B cell (primary cell): Measurements from ENCODE around the gene SLC25A21. TPM values are rescaled to one million over a fixed set of nuclear protein-coding genes. Genes with fewer than 3 reads are reported as not detected.

ENCODE experiments used
- ATAC-seq: fragments of 200-7000 bp; cut with Tn5 transposase; one replicate; pipeline ENCODE4 v1.10.0; 2021; ENCODE audit warnings: low read depth, mild to moderate bottlenecking, moderate number of reproducible peaks, moderate library complexity
- CTCF ChIA-PET: fragments of 350-600 bp; sonication (Branson Sonifier 250); formaldehyde crosslinking; loops from one replicate; lab custom pipeline; 2021; ENCODE audit warnings: antibody characterized with exemption, inconsistent platforms; lab: Charles Lee
- POLR2A ChIA-PET: fragments of 350-600 bp; sonication (Branson Sonifier 250); formaldehyde crosslinking; loops from one replicate; lab custom pipeline; 2021; ENCODE audit warnings: antibody characterized with exemption; lab: Charles Lee
- DNase-seq: peaks from one replicate; pipeline ENCODE4 v3.0.0; 2013
- H2AFZ ChIP-seq: 2 replicates; pipeline ENCODE4 v1.6.1; 2012; ENCODE audit warnings: mild to moderate bottlenecking, low read depth, low read length; ENCODE audit not compliant: insufficient read depth, poor library complexity, severe bottlenecking
- H3K27ac ChIP-seq, 2 donors: 1 replicate in 1 of 2; 2 replicates in 1 of 2; pipeline ENCODE4 v1.5.1; 2012 to 2013; ENCODE audit warnings: low read length in 2 of 2, mild to moderate bottlenecking in 2 of 2, moderate library complexity in 1 of 2
- H3K27me3 ChIP-seq, 4 experiments: fragments of 200-600 bp in 1 of 4; sonication (generic) in 1 of 4; replicated peaks in 1 of 4; 1 replicate in 2 of 4; 2 replicates in 2 of 4; pipeline versions ENCODE4 v1.6.1 to v1.7.0; 2013 to 2016; ENCODE audit warnings: low read length in 3 of 4, mild to moderate bottlenecking in 2 of 4, mixed read lengths in 1 of 4, moderate library complexity in 1 of 4; ENCODE audit not compliant: insufficient read depth in 4 of 4, control insufficient read depth in 3 of 4; ENCODE audit errors: control extremely low read depth in 1 of 4
- H3K36me3 ChIP-seq, 2 experiments: replicated peaks in 1 of 2; 1 replicate in 1 of 2; 2 replicates in 1 of 2; pipeline versions ENCODE4 v1.6.1 to v1.7.1; 2013; ENCODE audit warnings: low read length in 1 of 2; ENCODE audit not compliant: insufficient read depth in 2 of 2, control insufficient read depth in 1 of 2; ENCODE audit errors: control extremely low read depth in 1 of 2, extremely low read depth in 1 of 2
- H3K4me1 ChIP-seq, 2 donors: fragments of 200-600 bp in 1 of 2; sonication (generic) in 1 of 2; 1 replicate in 1 of 2; 2 replicates in 1 of 2; pipeline versions ENCODE4 v1.5.1 to v1.6.1; 2013 to 2017; ENCODE audit warnings: low read length in 2 of 2; ENCODE audit not compliant: control insufficient read depth in 2 of 2, insufficient read depth in 2 of 2
- H3K4me2 ChIP-seq: replicated peaks from 2 replicates; pipeline ENCODE3; 2012; ENCODE audit warnings: mild to moderate bottlenecking, low read depth, low read length; ENCODE audit not compliant: poor library complexity, severe bottlenecking
- H3K4me3 ChIP-seq, 5 experiments: fragments of 200-600 bp in 1 of 5; sonication (generic) in 1 of 5; 1 replicate in 3 of 5; 2 replicates in 2 of 5; pipeline versions ENCODE4 v1.5.1 to v1.7.0; 2011 to 2016; ENCODE audit warnings: low read length in 4 of 5, mild to moderate bottlenecking in 4 of 5, low read depth in 2 of 5, control low read depth in 1 of 5, moderate library complexity in 1 of 5; ENCODE audit not compliant: insufficient read depth in 1 of 5; ENCODE audit errors: control extremely low read depth in 1 of 5, extremely low read depth in 1 of 5
- H3K79me2 ChIP-seq: fragments of 200-600 bp; sonication (generic); one replicate; pipeline ENCODE4 v1.6.0; 2016; ENCODE audit warnings: low read length; ENCODE audit not compliant: control insufficient read depth, insufficient read depth
- H3K9ac ChIP-seq: fragments of 200-600 bp; sonication (generic); 2 replicates; pipeline ENCODE4 v1.6.1; 2017; ENCODE audit warnings: mild to moderate bottlenecking, low read length, moderate library complexity
- H3K9me3 ChIP-seq, 3 donors: one replicate each; pipeline versions ENCODE4 v1.6.1 to v1.7.1; 2013; ENCODE audit warnings: low read length in 2 of 3; ENCODE audit not compliant: control insufficient read depth in 2 of 3, insufficient read depth in 1 of 3; ENCODE audit errors: control extremely low read depth in 1 of 3
- H4K20me1 ChIP-seq: 2 replicates; pipeline ENCODE4 v1.6.0; 2012; ENCODE audit warnings: mild to moderate bottlenecking, low read length; ENCODE audit not compliant: insufficient read depth, control insufficient read depth, poor library complexity, severe bottlenecking
- H3K27ac Mint-ChIP-seq: one replicate; pipeline ENCODE4 v1.8.0; 2021; ENCODE audit warnings: mixed read lengths
- H3K27me3 Mint-ChIP-seq: one replicate; pipeline ENCODE4 v1.8.0; 2021; ENCODE audit warnings: mixed read lengths
- H3K4me1 Mint-ChIP-seq: one replicate; pipeline ENCODE4 v1.8.0; 2021; ENCODE audit warnings: mixed read lengths
- H3K4me3 Mint-ChIP-seq: one replicate; pipeline ENCODE4 v1.8.0; 2021; ENCODE audit warnings: mixed read lengths
- H3K9me3 Mint-ChIP-seq: one replicate; pipeline ENCODE4 v1.8.0; 2022; ENCODE audit warnings: mixed read lengths; ENCODE audit not compliant: insufficient read depth
- EZH2 ChIP-seq: IDR thresholded peaks from 2 replicates; pipeline ENCODE4 v1.6.1; 2012; ENCODE audit warnings: borderline replicate concordance, low read depth, mild to moderate bottlenecking, moderate library complexity, low read length; ENCODE audit not compliant: insufficient read depth, poor library complexity, severe bottlenecking
- WGBS: methylation state at CpG from one replicate; pipeline ENCODE4 v1.1.5; 2013; ENCODE audit warnings: missing lambda C conversion rate; ENCODE audit not compliant: insufficient coverage; 5-methylcytosine and 5-hydroxymethylcytosine counted together
- intact Hi-C: fragments of 100-400 bp; cut with micrococcal nuclease; formaldehyde crosslinking; loops from one replicate; pipeline ENCODE4 v1.10.0; 2022
- polyA plus RNA-seq: library from polyadenylated mRNA; depleted of rRNA; stranded (reverse); fragments of >200 nt; gene quantifications from 2 replicates; pipeline ENCODE4 v1.2.3, GENCODE V29; 2012
- total RNA-seq, 2 donors: library from RNA; stranded (reverse); fragments of 120-200 nt in 1 of 2; gene quantifications; 1 replicate in 1 of 2; 2 replicates in 1 of 2; pipeline versions ENCODE4 v1.2.3 to v1.2.4, GENCODE V29; 2013 to 2022
- TF ChIP-seq, protein P1 (sequence below): fragments of 200-600 bp; IDR thresholded peaks from one replicate; pipeline ENCODE4 v1.8.0; 2022; ENCODE audit warnings: antibody characterized with exemption, mild to moderate bottlenecking

Gene SLC25A21
- total and polyA plus RNA-seq, 2 donors (not counting 1 experiment from before 2014, with no cell fraction given) = not detected

- H3K4me3 ChIP-seq = no peak overlapping the region
- no peaks in the 10 kb centered on the region for H3K79me2 ChIP-seq
- Mint-ChIP-seq H3K27me3 (no peaks in the 10 kb centered on the region), H3K4me1 (no peaks in the 10 kb centered on the region), H3K9me3 (no peaks in the 10 kb centered on the region), H3K4me3 (no peak overlapping the region), H3K27ac (no peak overlapping the region)
- POLR2A ChIA-PET = no interaction called here
- no peaks in the 10 kb centered on the region for H3K36me3 ChIP-seq
- H3K9ac ChIP-seq = no peak overlapping the region
- no peaks in the 10 kb centered on the region for H3K4me1 ChIP-seq
- no peak for TF ChIP-seq EZH2
- TF ChIP-seq, protein P1, sequence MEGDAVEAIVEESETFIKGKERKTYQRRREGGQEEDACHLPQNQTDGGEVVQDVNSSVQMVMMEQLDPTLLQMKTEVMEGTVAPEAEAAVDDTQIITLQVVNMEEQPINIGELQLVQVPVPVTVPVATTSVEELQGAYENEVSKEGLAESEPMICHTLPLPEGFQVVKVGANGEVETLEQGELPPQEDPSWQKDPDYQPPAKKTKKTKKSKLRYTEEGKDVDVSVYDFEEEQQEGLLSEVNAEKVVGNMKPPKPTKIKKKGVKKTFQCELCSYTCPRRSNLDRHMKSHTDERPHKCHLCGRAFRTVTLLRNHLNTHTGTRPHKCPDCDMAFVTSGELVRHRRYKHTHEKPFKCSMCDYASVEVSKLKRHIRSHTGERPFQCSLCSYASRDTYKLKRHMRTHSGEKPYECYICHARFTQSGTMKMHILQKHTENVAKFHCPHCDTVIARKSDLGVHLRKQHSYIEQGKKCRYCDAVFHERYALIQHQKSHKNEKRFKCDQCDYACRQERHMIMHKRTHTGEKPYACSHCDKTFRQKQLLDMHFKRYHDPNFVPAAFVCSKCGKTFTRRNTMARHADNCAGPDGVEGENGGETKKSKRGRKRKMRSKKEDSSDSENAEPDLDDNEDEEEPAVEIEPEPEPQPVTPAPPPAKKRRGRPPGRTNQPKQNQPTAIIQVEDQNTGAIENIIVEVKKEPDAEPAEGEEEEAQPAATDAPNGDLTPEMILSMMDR = no peak
- no peaks in the 10 kb centered on the region for H3K27me3 ChIP-seq
- no peak overlapping the region for H2AFZ ChIP-seq
- peaks cover 0 to 2% (median 0%) of the 10 kb centered on the region in 3 donors for H3K9me3 ChIP-seq
- H3K27ac ChIP-seq = no peak overlapping the region
- DNase-seq = no peak
- 43% methylated on average over 1 of the region's 2 CpGs for WGBS
- no peaks in the 10 kb centered on the region for H4K20me1 ChIP-seq
- intact Hi-C loops = no loop called here
- CTCF ChIA-PET = interaction anchor here (0.7 kb wide), 1 partner anchor 8 kb away, joined by 3 read pairs; no protein-coding TSS in a partner anchor
- H3K4me2 ChIP-seq = no peak overlapping the region
- no peak for ATAC-seq
These were observed 28.9 kb downstream of the SLC25A21 start for GRCh38 chr14:37143475-37143874.

- Histone ChIP-seq H3K9me3 (peaks cover 0 to 2% (median 0%) of the 10 kb centered on the region in 3 donors), H3K4me2 (no peak overlapping the region), H3K4me1 (no peaks in the 10 kb centered on the region), H3K9ac (no peak overlapping the region), H4K20me1 (no peaks in the 10 kb centered on the region), H3K36me3 (no peaks in the 10 kb centered on the region), H3K27me3 (no peaks in the 10 kb centered on the region), H3K79me2 (no peaks in the 10 kb centered on the region), H3K27ac (no peak overlapping the region), H2AFZ (no peak overlapping the region), H3K4me3 (no peak overlapping the region)
- 95% methylated on average over 3 of the region's 3 CpGs for WGBS
- H3K27ac Mint-ChIP-seq = no peak overlapping the region
- no peak overlapping the region for H3K4me3 Mint-ChIP-seq
- DNase-seq = no peak
- no peaks in the 10 kb centered on the region for H3K27me3 Mint-ChIP-seq
- no peak for ATAC-seq
- ChIA-PET CTCF (interaction anchor here (0.7 kb wide), 1 partner anchor 9 kb away, joined by 3 read pairs; no protein-coding TSS in a partner anchor), POLR2A (no interaction called here)
- no peak for TF ChIP-seq EZH2
- TF ChIP-seq, protein P1 = no peak
- H3K9me3 Mint-ChIP-seq = no peaks in the 10 kb centered on the region
- no peaks in the 10 kb centered on the region for H3K4me1 Mint-ChIP-seq
- intact Hi-C loops = no loop called here
These were observed 29.5 kb downstream of the SLC25A21 start for GRCh38 chr14:37142835-37143401.
